Brain microvascular endothelial cell (primary cell): Measurements from ENCODE around the gene ITPK1.

Source experiments
- DNase-seq: peaks from one replicate; pipeline ENCODE4 v3.0.0-alpha.2; 2020
- H3K27ac ChIP-seq: fragments of 250-450 bp; sonication (Bioruptor Pico); 2 replicates; pipeline ENCODE4 v1.5.1; 2020; ENCODE audit warnings: mild to moderate bottlenecking, moderate library complexity
- H3K27me3 ChIP-seq: fragments of 250-450 bp; sonication (Bioruptor Pico); replicated peaks from 2 replicates; pipeline ENCODE4 v1.5.1; 2020; ENCODE audit warnings: mild to moderate bottlenecking
- H3K36me3 ChIP-seq: fragments of 250-450 bp; sonication (Bioruptor Pico); replicated peaks from 2 replicates; pipeline ENCODE4 v1.5.1; 2020; ENCODE audit warnings: mild to moderate bottlenecking
- H3K4me3 ChIP-seq: 2 replicates; pipeline ENCODE4 v1.5.1; 2011; ENCODE audit warnings: low read depth, mild to moderate bottlenecking, control low read depth, low read length, moderate library complexity
- CTCF ChIP-seq: IDR thresholded peaks from 2 replicates; pipeline ENCODE4 v1.5.1; 2011; ENCODE audit warnings: low read depth, mild to moderate bottlenecking, moderate library complexity, low read length, control low read depth, inconsistent platforms; ENCODE audit errors: missing control alignments
- in situ Hi-C: cut with HindIII; loops from 2 replicates; pipeline ENCODE4 v1.10.0; 2017; ENCODE audit warnings: low sequenced_read_pairs, low pct_ligation_motif_present

Gene ITPK1

GRCh38 chr14:92956961-92957360 lies 158.8 kb downstream of the ITPK1 start:
- DNase-seq, result no peak
- no peak for TF ChIP-seq CTCF
- no peak overlapping the region for H3K4me3 ChIP-seq
- in situ Hi-C loops, result no loop called here
- H3K36me3 ChIP-seq, result no peaks in the 10 kb centered on the region
- H3K27me3 ChIP-seq, result no peaks in the 10 kb centered on the region
- no peak overlapping the region for H3K27ac ChIP-seq

GRCh38 chr14:92955381-92955780 lies 160.3 kb downstream of the ITPK1 start:
- Histone ChIP-seq H3K27ac (no peak overlapping the region), H3K27me3 (no peaks in the 10 kb centered on the region), H3K36me3 (no peaks in the 10 kb centered on the region), H3K4me3 (no peak overlapping the region)
- in situ Hi-C loops, result no loop called here
- DNase-seq, result no peak
- no peak for TF ChIP-seq CTCF

- in situ Hi-C loops, result no loop called here
- Histone ChIP-seq H3K4me3 (no peak overlapping the region), H3K27me3 (no peaks in the 10 kb centered on the region), H3K27ac (no peak overlapping the region), H3K36me3 (no peaks in the 10 kb centered on the region)
- TF ChIP-seq CTCF, result no peak
- no peak for DNase-seq
These were observed 160.8 kb downstream of the ITPK1 start for GRCh38 chr14:92954933-92955332.

GRCh38 chr14:92953526-92953925 lies 162.2 kb downstream of the ITPK1 start:
- no peaks in the 10 kb centered on the region for H3K36me3 ChIP-seq
- in situ Hi-C loops, result no loop called here
- no peak for DNase-seq

GRCh38 chr14:92952481-92953298 lies 163.0 kb downstream of the ITPK1 start:
- no peak for TF ChIP-seq CTCF
- in situ Hi-C loops, result no loop called here
- no peaks in the 10 kb centered on the region for H3K27me3 ChIP-seq
- no peak overlapping the region for H3K4me3 ChIP-seq
- no peak overlapping the region for H3K27ac ChIP-seq
- DNase-seq, result no peak
- H3K36me3 ChIP-seq, result no peaks in the 10 kb centered on the region

More at GRCh38 chr14:92953526-92953925, 162.2 kb downstream of the ITPK1 start:
- no peak for TF ChIP-seq CTCF
- Histone ChIP-seq H3K27me3 (no peaks in the 10 kb centered on the region), H3K27ac (no peak overlapping the region), H3K4me3 (no peak overlapping the region)
